CD4-positive, alpha-beta T cell treated with Interleukin-15 for 4 hours (primary cell): ENCODE results near the gene RILPL1.
A peak's percentile ranks its signal among the peaks of the same experiment; 100 is the strongest.
"Not testable (repeated sequence)": the region's sequence is repeated elsewhere in the genome, so short reads cannot be mapped to it uniquely, and the experiment has no call there.

Experiments
- DNase-seq: peaks from one replicate; pipeline ENCODE4 v3.0.0-alpha.2; 2020; ENCODE audit warnings: low spot score

RILPL1 gene

GRCh38 chr12:123494124-123494851, 39.2 kb downstream of the RILPL1 start:
- no peak for DNase-seq

DNA sequence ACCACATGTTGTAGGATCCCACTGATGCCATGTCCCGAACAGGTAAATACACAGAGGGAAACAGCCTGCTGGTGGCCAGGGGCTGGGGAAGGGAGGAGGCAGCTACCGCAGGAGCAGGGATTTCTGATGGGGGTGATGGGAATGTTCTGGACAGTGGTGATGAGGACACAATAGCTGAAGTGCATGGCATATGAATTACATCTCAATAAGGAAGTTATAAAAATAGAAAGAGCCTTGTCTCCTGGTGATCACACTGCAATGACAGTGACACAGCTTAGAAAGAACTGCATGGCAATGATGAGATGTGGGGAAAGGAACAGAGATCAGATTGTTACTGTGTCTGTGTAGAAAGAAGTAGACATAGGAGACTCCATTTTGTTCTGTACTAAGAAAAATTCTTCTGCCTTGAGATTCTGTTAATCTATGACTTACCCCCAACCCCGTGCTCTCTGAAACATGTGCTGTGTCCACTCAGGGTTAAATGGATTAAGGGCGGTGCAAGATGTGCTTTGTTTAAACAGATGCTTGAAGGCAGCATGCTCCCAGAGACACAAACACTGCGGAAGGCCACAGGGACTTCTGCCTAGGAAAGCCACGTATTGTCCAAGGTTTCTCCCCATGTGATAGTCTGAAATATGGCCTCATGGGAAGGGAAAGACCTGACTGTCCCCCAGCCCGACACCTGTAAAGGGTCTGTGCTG, 41.0 kb downstream of the RILPL1 start:
- not testable (repeated sequence) for DNase-seq

DNA sequence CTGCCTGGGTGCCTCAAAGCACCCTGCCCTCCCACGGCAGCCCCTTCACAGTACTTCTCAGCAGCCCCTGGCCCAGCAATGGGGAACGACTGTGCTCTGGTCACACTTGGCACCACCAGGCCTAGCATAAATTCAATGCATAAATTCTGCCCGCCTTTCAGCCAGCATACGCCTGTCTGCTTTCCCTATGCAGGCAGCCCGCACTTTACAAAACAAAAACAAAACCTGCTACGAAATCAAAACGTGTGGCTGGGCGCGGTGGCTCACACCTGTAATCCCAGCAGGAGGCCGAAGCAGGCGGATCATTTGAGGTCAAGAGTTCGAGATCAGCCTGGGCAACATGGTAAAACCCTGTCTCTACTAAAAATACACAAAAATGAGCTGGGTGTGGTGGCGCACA, 42.0 kb downstream of the RILPL1 start:
- DNase-seq: no peak

DNA sequence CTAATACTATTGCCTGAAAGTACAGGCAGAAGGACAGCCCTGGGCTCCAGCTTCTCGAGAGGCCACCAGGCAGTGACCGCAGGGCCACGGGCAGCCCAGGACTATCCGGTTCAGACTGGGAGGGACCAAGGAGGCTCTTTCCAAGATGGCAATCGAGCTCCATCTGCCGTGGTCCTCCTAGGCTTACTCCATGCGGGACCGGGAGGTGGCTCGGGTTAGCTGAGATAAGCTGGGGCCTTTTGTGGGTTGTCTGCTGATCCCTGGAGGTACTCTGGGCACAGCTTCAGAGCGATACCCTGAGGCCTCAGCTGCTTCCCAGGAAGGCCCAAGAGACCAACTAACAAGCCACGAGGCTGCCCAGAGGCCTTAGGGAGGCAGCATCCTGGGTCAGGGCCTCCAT, 42.5 kb downstream of the RILPL1 start:
- DNase-seq: no peak

GRCh38 chr12:123490089-123490488, 43.4 kb downstream of the RILPL1 start:
- DNase-seq: no peak

- DNase-seq: no peak
Measured at GRCh38 chr12:123489580-123489979, 43.9 kb downstream of the RILPL1 start.

GRCh38 chr12:123488539-123489230, 44.8 kb downstream of the RILPL1 start:
- DNase-seq: no peak

DNA sequence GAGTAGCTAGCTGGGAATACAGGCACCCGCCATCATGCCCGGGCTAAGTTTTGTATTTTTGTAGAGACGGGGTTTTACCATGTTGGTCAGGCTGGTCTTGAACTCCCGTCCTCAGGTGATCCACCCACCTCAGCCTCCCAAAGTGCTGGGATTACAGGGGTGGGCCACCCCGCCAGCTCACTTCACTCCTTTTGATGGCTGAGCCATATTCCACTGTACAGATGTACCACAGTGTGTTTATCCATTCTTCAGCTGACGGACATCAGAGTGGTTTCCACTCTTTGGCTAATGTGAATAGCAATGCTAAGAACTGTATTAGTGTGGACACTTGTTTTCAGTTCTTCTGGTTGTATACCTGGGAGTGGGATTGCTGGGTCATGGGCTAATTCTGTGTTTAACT, 46.1 kb downstream of the RILPL1 start:
- DNase-seq: no peak

GRCh38 chr12:123485756-123486155, 47.8 kb downstream of the RILPL1 start:
- DNase-seq: no peak

DNA sequence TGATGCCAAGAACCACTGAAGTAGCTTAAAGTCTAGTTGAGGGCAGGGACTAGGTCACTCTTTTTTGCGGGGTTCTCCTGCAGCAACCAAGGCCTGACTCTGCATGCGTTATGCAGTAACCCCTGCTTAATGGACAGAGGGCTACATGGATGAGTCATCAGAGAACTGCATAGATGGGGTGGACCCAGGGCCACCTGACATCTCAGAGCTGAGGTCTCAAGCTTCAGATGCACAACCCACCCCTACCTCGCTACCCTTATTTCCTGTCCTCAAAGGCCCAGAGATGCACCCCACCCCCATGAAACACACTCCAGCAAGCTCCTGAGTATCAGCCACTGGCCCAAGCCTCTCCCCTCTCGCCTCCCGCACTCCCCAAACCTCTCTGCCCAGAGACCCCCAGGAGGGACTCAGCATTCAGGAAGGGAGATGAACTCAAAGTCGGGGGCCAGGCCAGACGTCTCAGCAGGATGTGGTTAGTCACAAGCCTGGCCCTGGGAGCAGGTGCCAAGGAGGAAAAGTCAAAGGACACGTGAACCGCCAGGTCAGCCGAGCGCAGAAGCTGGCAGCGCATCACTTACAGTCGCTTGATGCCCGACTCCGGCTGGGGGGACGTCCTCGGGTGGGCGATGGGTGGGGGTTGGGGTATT, 49.8 kb downstream of the RILPL1 start:
- no peak for DNase-seq

- no peak for DNase-seq
Measured at GRCh38 chr12:123482876-123483275, 50.6 kb downstream of the RILPL1 start.

GRCh38 chr12:123481251-123481650, 52.3 kb downstream of the RILPL1 start:
- DNase-seq: not testable (repeated sequence)

GRCh38 chr12:123479442-123480180, 53.9 kb downstream of the RILPL1 start:
- no peak for DNase-seq

- no peak for DNase-seq
Measured at GRCh38 chr12:123478762-123479161, 54.8 kb downstream of the RILPL1 start.

GRCh38 chr12:123478069-123478468, 55.5 kb downstream of the RILPL1 start:
- DNase-seq: no peak

DNA sequence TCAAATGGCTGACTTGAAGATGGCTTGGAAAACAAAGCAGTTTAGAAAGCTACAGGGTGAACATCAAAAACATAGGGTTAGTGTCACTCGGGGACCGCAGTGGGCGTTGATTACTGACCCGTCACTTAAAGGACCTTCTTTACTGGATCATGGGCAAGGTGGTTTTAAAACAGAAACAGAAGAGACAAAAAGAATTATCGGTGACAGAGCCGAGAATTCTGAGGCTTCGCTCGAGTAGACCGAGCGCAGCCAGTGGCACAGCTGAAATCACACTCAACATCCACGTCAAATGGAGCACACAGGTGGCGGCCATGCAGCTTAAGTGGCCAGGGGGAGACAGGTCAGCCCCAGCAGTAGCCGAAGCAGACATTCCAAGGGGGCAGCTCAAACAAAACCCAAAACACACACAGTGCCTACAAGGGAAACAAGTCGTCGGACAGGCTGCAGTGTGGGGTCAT, 58.2 kb downstream of the RILPL1 start:
- DNase-seq: no peak

GRCh38 chr12:123474485-123475245, 58.9 kb downstream of the RILPL1 start:
- peak; percentile 43 for DNase-seq

DNA sequence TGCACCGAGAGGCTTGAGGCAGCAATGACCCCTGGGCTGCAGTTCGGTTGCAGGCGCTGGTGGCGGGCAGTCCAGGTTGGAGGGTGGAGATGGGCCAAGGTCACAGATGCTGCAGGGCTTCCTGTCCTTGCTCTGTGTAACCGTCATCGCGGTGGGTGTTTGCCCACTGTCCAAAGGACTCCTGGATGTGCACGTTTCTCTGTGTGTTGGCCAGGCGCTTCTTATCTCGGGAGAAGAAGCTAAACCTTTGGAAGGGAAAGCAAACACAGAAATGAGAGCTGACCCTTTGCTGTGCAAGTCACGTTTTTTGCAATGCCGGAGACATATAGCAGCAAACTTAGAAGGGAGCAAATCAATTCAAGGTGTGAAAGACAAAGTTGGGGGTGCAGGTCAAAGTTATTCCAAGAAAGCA, 61.1 kb downstream of the RILPL1 start:
- no peak for DNase-seq

DNA sequence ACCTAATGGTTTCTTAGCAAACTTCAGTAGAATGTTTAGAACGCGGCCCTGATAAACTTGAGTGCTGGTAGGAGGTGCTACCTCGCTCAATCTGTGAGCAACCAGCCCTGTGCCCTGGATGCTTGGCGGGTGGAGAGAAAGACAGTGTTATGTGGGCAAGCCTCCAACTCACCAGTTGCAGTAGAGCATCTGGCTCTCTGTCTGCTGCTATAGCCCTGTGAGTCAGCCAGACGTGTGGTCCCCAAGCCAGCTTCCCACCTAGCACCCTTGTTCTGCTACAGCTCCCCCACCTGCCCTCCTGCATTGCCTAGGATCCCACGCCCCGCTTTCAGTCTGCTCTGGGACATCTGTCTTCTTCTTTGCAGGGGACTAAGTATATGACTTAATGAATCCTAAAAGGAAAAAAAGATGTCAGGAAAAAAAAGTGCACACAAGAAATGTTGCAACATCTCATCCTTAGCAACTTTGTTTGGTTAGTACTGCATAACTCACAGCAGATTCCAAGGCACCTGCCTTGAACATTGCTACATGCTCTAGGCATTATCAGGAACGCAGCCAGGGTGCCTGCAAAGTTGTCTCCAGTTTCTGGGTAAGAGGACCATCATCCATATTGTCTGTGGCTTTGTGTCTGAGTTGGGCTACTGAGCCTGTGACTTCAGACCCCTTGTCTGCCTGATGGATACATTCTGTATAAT, 62.0 kb downstream of the RILPL1 start:
- DNase-seq: no peak

DNA sequence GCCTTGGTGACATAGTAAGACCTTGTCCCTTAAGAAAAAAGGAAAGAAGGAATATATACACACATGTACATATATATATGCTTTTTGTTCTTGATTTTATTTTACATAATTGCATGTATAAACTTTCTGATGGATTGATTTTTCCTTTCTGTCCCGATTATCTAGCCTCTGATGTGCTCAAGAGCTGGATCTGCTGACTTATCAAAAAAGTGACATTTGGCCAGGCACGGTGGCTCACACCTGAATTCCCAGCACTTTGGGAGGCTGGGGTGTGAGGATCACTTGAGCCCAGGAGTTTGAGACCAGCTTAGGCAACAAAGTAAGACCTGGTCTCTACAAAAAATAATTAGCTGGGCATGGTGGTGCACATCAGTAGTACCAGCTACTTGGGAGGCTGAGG, 63.5 kb downstream of the RILPL1 start:
- DNase-seq: no peak
